Measurements from ENCODE around the gene CLPTM1L. TPM values are rescaled to one million over a fixed set of nuclear protein-coding genes. Genes with fewer than 3 reads are reported as not detected.

CLPTM1L gene
- total RNA-seq, 1 donor from 2014 or later = 131 TPM

DNA sequence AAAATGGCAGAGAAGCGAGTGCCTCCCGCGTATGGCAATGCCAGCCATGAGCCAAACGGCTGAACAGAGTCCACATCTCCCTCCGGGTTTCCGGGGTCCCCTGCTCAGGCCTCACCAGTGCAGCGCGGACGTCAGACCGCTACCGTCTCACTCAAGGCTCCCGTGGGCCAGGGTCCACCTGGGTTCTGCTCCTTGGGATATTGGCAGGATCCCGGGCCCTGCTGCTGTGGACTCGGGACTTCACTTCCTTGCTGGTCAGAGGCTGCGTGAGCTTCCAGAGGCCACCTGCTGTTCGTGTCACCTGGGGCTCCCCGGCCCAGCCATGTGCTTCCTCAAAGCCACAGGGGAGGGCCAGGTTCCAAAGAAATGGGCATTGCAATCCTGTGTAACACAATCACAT, 38.4 kb upstream of the CLPTM1L start:
- Mint-ChIP-seq H3K27ac (ENCODE audit: unreplicated experiment) (no peak overlapping the region), H3K4me3 (ENCODE audit: unreplicated experiment) (no peak overlapping the region), H3K36me3 (ENCODE audit: low read depth, unreplicated experiment) (no peaks in the 10 kb centered on the region), H3K4me1 (ENCODE audit: low read depth, unreplicated experiment) (peaks cover 1% of the 10 kb centered on the region), H3K27me3 (ENCODE audit: low read depth, unreplicated experiment) (peaks cover 73% of the 10 kb centered on the region), H3K9me3 (ENCODE audit: unreplicated experiment) (peaks cover 10% of the 10 kb centered on the region)
- TF ChIP-seq, protein P1, sequence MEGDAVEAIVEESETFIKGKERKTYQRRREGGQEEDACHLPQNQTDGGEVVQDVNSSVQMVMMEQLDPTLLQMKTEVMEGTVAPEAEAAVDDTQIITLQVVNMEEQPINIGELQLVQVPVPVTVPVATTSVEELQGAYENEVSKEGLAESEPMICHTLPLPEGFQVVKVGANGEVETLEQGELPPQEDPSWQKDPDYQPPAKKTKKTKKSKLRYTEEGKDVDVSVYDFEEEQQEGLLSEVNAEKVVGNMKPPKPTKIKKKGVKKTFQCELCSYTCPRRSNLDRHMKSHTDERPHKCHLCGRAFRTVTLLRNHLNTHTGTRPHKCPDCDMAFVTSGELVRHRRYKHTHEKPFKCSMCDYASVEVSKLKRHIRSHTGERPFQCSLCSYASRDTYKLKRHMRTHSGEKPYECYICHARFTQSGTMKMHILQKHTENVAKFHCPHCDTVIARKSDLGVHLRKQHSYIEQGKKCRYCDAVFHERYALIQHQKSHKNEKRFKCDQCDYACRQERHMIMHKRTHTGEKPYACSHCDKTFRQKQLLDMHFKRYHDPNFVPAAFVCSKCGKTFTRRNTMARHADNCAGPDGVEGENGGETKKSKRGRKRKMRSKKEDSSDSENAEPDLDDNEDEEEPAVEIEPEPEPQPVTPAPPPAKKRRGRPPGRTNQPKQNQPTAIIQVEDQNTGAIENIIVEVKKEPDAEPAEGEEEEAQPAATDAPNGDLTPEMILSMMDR (IDR thresholded peaks at IDR 0.05; ENCODE audit: insufficient read depth, low read depth, low read length) = no peak
- TF ChIP-seq EZH2 (IDR thresholded peaks at IDR 0.05; ENCODE audit: insufficient read depth, low read length) = no peak
- no peak for FAIRE-seq
- H4K20me1 ChIP-seq (ENCODE audit: insufficient read depth, low read length) = no peaks in the 10 kb centered on the region
- no peak overlapping the region for H3K9ac ChIP-seq (ENCODE audit: low read length)
- no peak for DNase-seq (ENCODE audit: low read depth)
- H3K79me2 ChIP-seq (ENCODE audit: insufficient read depth, low read length) = no peaks in the 10 kb centered on the region
- H3K27ac ChIP-seq (ENCODE audit: low read depth, low read length) = no peak overlapping the region
- H3K4me1 ChIP-seq (ENCODE audit: insufficient read depth, low read length) = peaks cover 9% of the 10 kb centered on the region
- H3K9me3 ChIP-seq (ENCODE audit: insufficient read depth, low read depth, low read length) = peaks cover 3% of the 10 kb centered on the region
- no peak overlapping the region for H2AFZ ChIP-seq (ENCODE audit: low read depth, low read length)
- H3K4me2 ChIP-seq (ENCODE audit: low read length) = no peak overlapping the region
- no peak overlapping the region for H3K4me3 ChIP-seq (ENCODE audit: insufficient read depth, low read depth, low read length)
- no peaks in the 10 kb centered on the region for H3K36me3 ChIP-seq (ENCODE audit: insufficient read depth, low read length)
- peaks cover 21% of the 10 kb centered on the region for H3K27me3 ChIP-seq (ENCODE audit: insufficient read depth, low read length)

DNA sequence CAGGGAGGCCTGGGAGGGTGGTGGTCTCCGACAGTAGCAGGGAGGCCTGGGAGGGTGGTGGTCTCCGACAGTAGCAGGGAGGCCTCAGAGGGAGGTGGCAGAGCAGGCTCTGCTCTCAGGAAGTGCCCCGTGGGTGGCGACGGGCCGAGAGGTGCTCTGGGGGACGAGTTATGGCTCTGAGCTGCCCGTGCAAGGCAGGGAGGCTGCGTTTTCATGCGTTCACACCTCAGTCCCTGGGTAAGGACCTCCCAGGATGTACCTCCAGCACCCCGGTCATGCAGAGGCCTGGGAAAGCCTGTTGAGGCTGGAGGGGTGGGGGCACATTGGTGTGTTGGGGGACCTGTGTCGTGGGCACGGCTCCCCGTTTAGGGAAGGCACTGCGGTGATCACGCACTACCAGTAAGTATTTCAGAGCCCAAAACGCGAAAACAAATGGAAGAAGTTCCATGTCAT, 37.4 kb upstream of the CLPTM1L start:
- FAIRE-seq (no peak), DNase-seq (ENCODE audit: low read depth) (no peak)
- no peak overlapping the region for H2AFZ ChIP-seq (ENCODE audit: low read depth, low read length)
- H3K4me3 ChIP-seq (ENCODE audit: insufficient read depth, low read depth, low read length) = no peak overlapping the region
- peaks cover 12% of the 10 kb centered on the region for H3K9me3 Mint-ChIP-seq (ENCODE audit: unreplicated experiment)
- no peak overlapping the region for H3K4me3 Mint-ChIP-seq (ENCODE audit: unreplicated experiment)
- peaks cover 17% of the 10 kb centered on the region for H3K27me3 ChIP-seq (ENCODE audit: insufficient read depth, low read length)
- H3K36me3 ChIP-seq (ENCODE audit: insufficient read depth, low read length) = no peaks in the 10 kb centered on the region
- H3K4me2 ChIP-seq (ENCODE audit: low read length) = no peak overlapping the region
- H3K79me2 ChIP-seq (ENCODE audit: insufficient read depth, low read length) = no peaks in the 10 kb centered on the region
- H3K4me1 ChIP-seq (ENCODE audit: insufficient read depth, low read length) = peaks cover 9% of the 10 kb centered on the region
- no peaks in the 10 kb centered on the region for H4K20me1 ChIP-seq (ENCODE audit: insufficient read depth, low read length)
- no peak overlapping the region for H3K27ac ChIP-seq (ENCODE audit: low read depth, low read length)
- no peaks in the 10 kb centered on the region for H3K36me3 Mint-ChIP-seq (ENCODE audit: low read depth, unreplicated experiment)
- TF ChIP-seq, protein P1 (IDR thresholded peaks at IDR 0.05; ENCODE audit: insufficient read depth, low read depth, low read length) = no peak
- TF ChIP-seq EZH2 (IDR thresholded peaks at IDR 0.05; ENCODE audit: insufficient read depth, low read length) = no peak
- peaks cover 72% of the 10 kb centered on the region for H3K27me3 Mint-ChIP-seq (ENCODE audit: low read depth, unreplicated experiment)
- no peaks in the 10 kb centered on the region for H3K9me3 ChIP-seq (ENCODE audit: insufficient read depth, low read depth, low read length)
- H3K4me1 Mint-ChIP-seq (ENCODE audit: low read depth, unreplicated experiment) = peaks cover 1% of the 10 kb centered on the region
- no peak overlapping the region for H3K27ac Mint-ChIP-seq (ENCODE audit: unreplicated experiment)
- no peak overlapping the region for H3K9ac ChIP-seq (ENCODE audit: low read length)

DNA sequence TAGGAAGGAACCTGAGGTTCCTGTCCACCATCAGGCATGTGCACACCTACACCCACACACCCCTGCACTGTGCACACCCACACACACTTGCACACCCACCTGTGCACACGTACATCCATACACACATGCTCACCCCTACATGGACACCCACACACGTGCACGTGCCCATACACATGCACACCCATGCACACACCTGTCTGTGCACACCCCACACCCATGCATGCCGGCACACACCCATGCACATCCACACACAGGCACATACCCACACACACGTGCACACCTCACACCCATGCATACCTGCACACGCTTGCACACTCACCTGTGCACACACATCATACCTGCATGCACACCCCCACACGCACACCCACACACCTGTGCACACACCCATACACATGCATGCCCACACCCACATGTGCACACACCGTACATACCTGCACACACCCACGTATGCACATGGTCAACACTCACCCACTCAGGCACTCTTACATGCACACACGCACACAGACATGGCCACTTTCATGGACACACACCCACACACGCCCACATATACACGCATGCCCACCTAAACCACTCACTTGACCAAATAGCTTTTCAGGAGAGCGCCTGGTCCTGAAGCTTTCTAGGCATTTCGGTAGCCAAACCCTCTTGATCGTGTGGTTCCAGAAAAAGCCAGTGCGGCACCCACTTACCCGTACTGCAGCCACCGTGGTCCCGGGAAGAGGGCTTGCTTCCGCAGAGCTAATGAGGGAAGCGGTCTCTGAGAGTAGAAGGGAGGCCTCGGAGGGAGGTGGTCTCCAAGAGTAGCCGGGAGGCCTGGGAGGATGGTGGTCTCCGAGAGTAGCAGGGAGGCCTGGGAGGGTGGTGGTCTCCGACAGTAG, 36.7 kb upstream of the CLPTM1L start:
- peaks cover 1% of the 10 kb centered on the region for H3K4me1 Mint-ChIP-seq (ENCODE audit: low read depth, unreplicated experiment)
- peaks cover 71% of the 10 kb centered on the region for H3K27me3 Mint-ChIP-seq (ENCODE audit: low read depth, unreplicated experiment)
- H3K36me3 Mint-ChIP-seq (ENCODE audit: low read depth, unreplicated experiment) = no peaks in the 10 kb centered on the region
- H3K79me2 ChIP-seq (ENCODE audit: insufficient read depth, low read length) = no peaks in the 10 kb centered on the region
- H3K4me3 ChIP-seq (ENCODE audit: insufficient read depth, low read depth, low read length) = no peak overlapping the region
- no peak overlapping the region for H3K9ac ChIP-seq (ENCODE audit: low read length)
- H3K27ac ChIP-seq (ENCODE audit: low read depth, low read length) = no peak overlapping the region
- H4K20me1 ChIP-seq (ENCODE audit: insufficient read depth, low read length) = no peaks in the 10 kb centered on the region
- peaks cover 9% of the 10 kb centered on the region for H3K4me1 ChIP-seq (ENCODE audit: insufficient read depth, low read length)
- H3K4me3 Mint-ChIP-seq (ENCODE audit: unreplicated experiment) = no peak overlapping the region
- H3K27me3 ChIP-seq (ENCODE audit: insufficient read depth, low read length) = peaks cover 13% of the 10 kb centered on the region
- no peak overlapping the region for H3K4me2 ChIP-seq (ENCODE audit: low read length)
- H2AFZ ChIP-seq (ENCODE audit: low read depth, low read length) = no peak overlapping the region
- no peak for FAIRE-seq
- peaks cover 10% of the 10 kb centered on the region for H3K9me3 Mint-ChIP-seq (ENCODE audit: unreplicated experiment)
- H3K36me3 ChIP-seq (ENCODE audit: insufficient read depth, low read length) = no peaks in the 10 kb centered on the region
- no peak for TF ChIP-seq EZH2 (IDR thresholded peaks at IDR 0.05; ENCODE audit: insufficient read depth, low read length)
- TF ChIP-seq, protein P1 (IDR thresholded peaks at IDR 0.05; ENCODE audit: insufficient read depth, low read depth, low read length) = no peak
- no peaks in the 10 kb centered on the region for H3K9me3 ChIP-seq (ENCODE audit: insufficient read depth, low read depth, low read length)
- DNase-seq (ENCODE audit: low read depth) = no peak
- no peak overlapping the region for H3K27ac Mint-ChIP-seq (ENCODE audit: unreplicated experiment)

Measured in astrocyte (in vitro differentiated cells and primary cell).